DND-41 (cell line): ENCODE data around the gene KIAA1549.

Source experiments
- ATAC-seq: fragments of 200-7000 bp; cut with Tn5 transposase; 3 replicates; pipeline ENCODE4 v1.9.1; 2021; ENCODE audit warnings: low read depth; ENCODE audit not compliant: insufficient read depth
- DNase-seq: peaks from one replicate; pipeline ENCODE4 v3.0.0-alpha.2; 2020
- H2AFZ ChIP-seq: 2 replicates; pipeline ENCODE4 v1.6.0; 2012; ENCODE audit warnings: low read depth, low read length
- H3K27ac ChIP-seq: 2 replicates; pipeline ENCODE4 v1.5.1; 2012; ENCODE audit warnings: low read length, inconsistent platforms
- H3K27me3 ChIP-seq: fragments of 200-600 bp; sonication (generic); 2 replicates; pipeline ENCODE4 v1.6.0; 2012; ENCODE audit warnings: low read length, mild to moderate bottlenecking, inconsistent platforms; ENCODE audit not compliant: insufficient read depth, poor library complexity
- H3K36me3 ChIP-seq: 2 replicates; pipeline ENCODE4 v1.5.1; 2012; ENCODE audit warnings: low read length, inconsistent platforms; ENCODE audit not compliant: insufficient read depth
- H3K4me1 ChIP-seq: 2 replicates; pipeline ENCODE4 v1.5.1; 2012; ENCODE audit warnings: mild to moderate bottlenecking, low read length; ENCODE audit not compliant: insufficient read depth
- H3K4me2 ChIP-seq: 2 replicates; pipeline ENCODE4 v1.6.0; 2012; ENCODE audit warnings: mild to moderate bottlenecking, moderate library complexity, low read length, inconsistent platforms; ENCODE audit not compliant: insufficient read depth
- H3K4me3 ChIP-seq, 2 experiments: fragments of 200-600 bp in 1 of 2; shearing (Covaris generic) in 1 of 2; 2 replicates each; pipeline ENCODE4 v1.5.1; 2012 to 2016; ENCODE audit warnings: inconsistent platforms in 2 of 2, low read length in 2 of 2, mild to moderate bottlenecking in 2 of 2, low read depth in 1 of 2, moderate library complexity in 1 of 2
- H3K79me2 ChIP-seq: 2 replicates; pipeline ENCODE4 v1.6.0; 2012; ENCODE audit warnings: low read length, inconsistent platforms; ENCODE audit not compliant: insufficient read depth
- H3K9ac ChIP-seq: 2 replicates; pipeline ENCODE4 v1.6.0; 2012; ENCODE audit warnings: low read depth, mild to moderate bottlenecking, inconsistent platforms, low read length, moderate library complexity
- H3K9me3 ChIP-seq: 2 replicates; pipeline ENCODE4 v1.5.1; 2012; ENCODE audit warnings: low read length, moderate library complexity, mild to moderate bottlenecking, inconsistent platforms; ENCODE audit not compliant: insufficient read depth, severe bottlenecking
- H4K20me1 ChIP-seq: 2 replicates; pipeline ENCODE4 v1.6.0; 2012; ENCODE audit warnings: low read length; ENCODE audit not compliant: insufficient read depth
- EZH2 ChIP-seq: IDR thresholded peaks from 3 replicates; pipeline ENCODE4 v1.6.1; 2012; ENCODE audit warnings: borderline replicate concordance, low read depth, mild to moderate bottlenecking, moderate library complexity, low read length, inconsistent platforms; ENCODE audit not compliant: severe bottlenecking
- TF ChIP-seq, protein P1 (sequence below): IDR thresholded peaks from 2 replicates; pipeline ENCODE4 v1.5.1; 2012; ENCODE audit warnings: borderline replicate concordance, low read length, moderate library complexity, mild to moderate bottlenecking; ENCODE audit not compliant: poor library complexity, severe bottlenecking; ENCODE audit errors: extremely low read depth

KIAA1549 gene

DNA sequence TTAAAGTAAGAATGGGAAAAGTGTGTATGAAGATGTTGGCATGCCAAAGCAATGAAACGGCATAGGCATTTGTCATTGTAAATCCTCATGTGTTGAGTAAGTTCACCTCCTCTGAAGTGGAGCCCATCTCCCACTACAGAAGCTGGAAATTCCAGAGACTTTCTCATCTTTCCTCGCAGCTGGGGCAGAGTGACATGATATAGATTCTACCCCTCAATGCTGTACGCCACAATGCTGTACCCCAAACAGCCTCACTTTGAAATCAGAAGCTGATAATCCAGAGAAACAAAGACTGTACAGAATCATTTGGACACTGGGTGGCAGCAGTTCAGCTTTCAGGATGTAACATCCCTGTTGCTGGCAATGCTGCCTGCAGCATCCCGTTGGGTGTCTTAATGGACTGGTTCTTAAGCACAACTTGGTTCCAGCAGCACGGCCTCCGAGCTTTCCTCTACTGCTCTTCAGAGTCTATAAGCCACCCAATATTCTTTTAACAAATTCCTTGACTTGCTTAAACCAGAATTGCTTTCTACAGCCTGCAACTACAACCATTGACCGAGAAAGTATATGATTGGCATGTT lies 35.8 kb upstream of the KIAA1549 start:
- Histone ChIP-seq H4K20me1 (no peaks in the 10 kb centered on the region), H2AFZ (peak overlapping the region; percentile 59; the same call in 1 of the 2 replicates), H3K4me1 (peaks cover 3% of the 10 kb centered on the region), H3K79me2 (no peaks in the 10 kb centered on the region), H3K27me3 (no peaks in the 10 kb centered on the region), H3K9me3 (no peaks in the 10 kb centered on the region), H3K4me2 (0 out of 2 replicates have a peak overlapping the region, but pooled peaks have one; percentile 21), H3K27ac (no peak overlapping the region), H3K36me3 (peaks cover 10% of the 10 kb centered on the region), H3K9ac (no peak overlapping the region), H3K4me3 (no peak overlapping the region)
- DNase-seq (peak; percentile 75), ATAC-seq (peak; percentile 98)
- TF ChIP-seq, protein P1, sequence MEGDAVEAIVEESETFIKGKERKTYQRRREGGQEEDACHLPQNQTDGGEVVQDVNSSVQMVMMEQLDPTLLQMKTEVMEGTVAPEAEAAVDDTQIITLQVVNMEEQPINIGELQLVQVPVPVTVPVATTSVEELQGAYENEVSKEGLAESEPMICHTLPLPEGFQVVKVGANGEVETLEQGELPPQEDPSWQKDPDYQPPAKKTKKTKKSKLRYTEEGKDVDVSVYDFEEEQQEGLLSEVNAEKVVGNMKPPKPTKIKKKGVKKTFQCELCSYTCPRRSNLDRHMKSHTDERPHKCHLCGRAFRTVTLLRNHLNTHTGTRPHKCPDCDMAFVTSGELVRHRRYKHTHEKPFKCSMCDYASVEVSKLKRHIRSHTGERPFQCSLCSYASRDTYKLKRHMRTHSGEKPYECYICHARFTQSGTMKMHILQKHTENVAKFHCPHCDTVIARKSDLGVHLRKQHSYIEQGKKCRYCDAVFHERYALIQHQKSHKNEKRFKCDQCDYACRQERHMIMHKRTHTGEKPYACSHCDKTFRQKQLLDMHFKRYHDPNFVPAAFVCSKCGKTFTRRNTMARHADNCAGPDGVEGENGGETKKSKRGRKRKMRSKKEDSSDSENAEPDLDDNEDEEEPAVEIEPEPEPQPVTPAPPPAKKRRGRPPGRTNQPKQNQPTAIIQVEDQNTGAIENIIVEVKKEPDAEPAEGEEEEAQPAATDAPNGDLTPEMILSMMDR = peak; percentile 89
- no peak for TF ChIP-seq EZH2

GRCh38 chr7:139011373-139011772 lies 30.2 kb upstream of the KIAA1549 start:
- no peak overlapping the region for H3K4me2 ChIP-seq
- DNase-seq (no peak), ATAC-seq (no peak)
- no peak overlapping the region for H3K9ac ChIP-seq
- no peaks in the 10 kb centered on the region for H3K4me1 ChIP-seq
- H3K27ac ChIP-seq = no peak overlapping the region
- peaks cover 4% of the 10 kb centered on the region for H3K9me3 ChIP-seq
- H3K27me3 ChIP-seq = no peaks in the 10 kb centered on the region
- TF ChIP-seq, protein P1 = no peak
- TF ChIP-seq EZH2 = no peak
- no peaks in the 10 kb centered on the region for H3K79me2 ChIP-seq
- H4K20me1 ChIP-seq = no peaks in the 10 kb centered on the region
- no peak overlapping the region for H2AFZ ChIP-seq
- H3K36me3 ChIP-seq = no peaks in the 10 kb centered on the region
- H3K4me3 ChIP-seq = no peak overlapping the region

GRCh38 chr7:139004321-139005090 lies 23.3 kb upstream of the KIAA1549 start:
- Histone ChIP-seq H3K36me3 (no peaks in the 10 kb centered on the region), H2AFZ (no peak overlapping the region), H3K79me2 (no peaks in the 10 kb centered on the region), H3K9me3 (peaks cover 17% of the 10 kb centered on the region), H3K27ac (no peak overlapping the region), H3K9ac (no peak overlapping the region), H3K27me3 (no peaks in the 10 kb centered on the region), H3K4me3 (no peak overlapping the region), H3K4me1 (no peaks in the 10 kb centered on the region), H4K20me1 (no peaks in the 10 kb centered on the region), H3K4me2 (no peak overlapping the region)
- TF ChIP-seq, protein P1 = no peak
- DNase-seq = no peak
- ATAC-seq = no peak
